Stomach (tissue), 4 donors: Measurements from ENCODE around the gene TSC22D1.

Experiments
- POLR2AphosphoS5 ChIP-seq, 3 donors: sonication (generic); formaldehyde crosslinking; IDR thresholded peaks; one replicate each; pipeline ENCODE4 v1.6.1; 2016; ENCODE audit warnings: antibody characterized with exemption in 3 of 3
- TF ChIP-seq, protein P1 (sequence below), 7 experiments: fragments of 450-650 bp in 4 of 7; fragments of 200-600 bp in 3 of 7; sonication (generic) in 3 of 7; IDR thresholded peaks; one replicate each; pipeline ENCODE4 v1.5.1; 2016 to 2019; ENCODE audit warnings: antibody characterized with exemption in 7 of 7, control low read depth in 2 of 7, mild to moderate bottlenecking in 1 of 7

DNA sequence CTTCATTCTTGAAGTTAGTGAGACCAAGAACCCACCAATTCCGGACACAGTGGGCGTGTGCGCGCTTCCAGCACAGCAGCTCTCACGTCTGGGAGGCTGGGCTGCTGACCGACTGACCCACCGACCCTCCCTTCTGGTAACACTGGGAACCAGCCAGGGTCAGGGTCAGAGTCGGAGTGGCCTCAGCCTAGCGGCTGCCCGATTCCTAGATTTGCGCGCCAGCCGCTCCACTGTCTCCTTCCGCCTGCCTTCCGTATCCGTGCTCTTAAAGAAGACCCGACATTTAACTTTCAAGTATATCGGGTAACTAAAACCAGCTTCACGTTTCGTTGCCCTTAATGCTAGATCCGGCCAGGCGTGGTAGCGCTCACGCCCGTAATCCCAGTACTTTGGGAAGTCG is 161.4 kb downstream of the TSC22D1 start:
- TF ChIP-seq, protein P1, sequence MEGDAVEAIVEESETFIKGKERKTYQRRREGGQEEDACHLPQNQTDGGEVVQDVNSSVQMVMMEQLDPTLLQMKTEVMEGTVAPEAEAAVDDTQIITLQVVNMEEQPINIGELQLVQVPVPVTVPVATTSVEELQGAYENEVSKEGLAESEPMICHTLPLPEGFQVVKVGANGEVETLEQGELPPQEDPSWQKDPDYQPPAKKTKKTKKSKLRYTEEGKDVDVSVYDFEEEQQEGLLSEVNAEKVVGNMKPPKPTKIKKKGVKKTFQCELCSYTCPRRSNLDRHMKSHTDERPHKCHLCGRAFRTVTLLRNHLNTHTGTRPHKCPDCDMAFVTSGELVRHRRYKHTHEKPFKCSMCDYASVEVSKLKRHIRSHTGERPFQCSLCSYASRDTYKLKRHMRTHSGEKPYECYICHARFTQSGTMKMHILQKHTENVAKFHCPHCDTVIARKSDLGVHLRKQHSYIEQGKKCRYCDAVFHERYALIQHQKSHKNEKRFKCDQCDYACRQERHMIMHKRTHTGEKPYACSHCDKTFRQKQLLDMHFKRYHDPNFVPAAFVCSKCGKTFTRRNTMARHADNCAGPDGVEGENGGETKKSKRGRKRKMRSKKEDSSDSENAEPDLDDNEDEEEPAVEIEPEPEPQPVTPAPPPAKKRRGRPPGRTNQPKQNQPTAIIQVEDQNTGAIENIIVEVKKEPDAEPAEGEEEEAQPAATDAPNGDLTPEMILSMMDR (IDR thresholded peaks at IDR 0.05), result no peak
- TF ChIP-seq POLR2AphosphoS5 (IDR thresholded peaks at IDR 0.05), result no peak
